Sigmoid colon (tissue), 7 donors: ENCODE data around the gene MYO1C. TPM values are rescaled to one million over a fixed set of nuclear protein-coding genes. Genes with fewer than 3 reads are reported as not detected.

Source experiments
- DNase-seq: peaks from one replicate; pipeline ENCODE4 v3.0.0-alpha.2; 2019
- H3K27ac ChIP-seq, 4 donors: fragments of 200-600 bp; sonication (generic); one replicate each; pipeline ENCODE4 v1.5.1; 2016 to 2019; ENCODE audit warnings: mild to moderate bottlenecking in 1 of 4
- H3K27me3 ChIP-seq, 3 donors: fragments of 200-600 bp; sonication (generic); one replicate each; pipeline ENCODE4 v1.5.1; 2019; ENCODE audit warnings: mild to moderate bottlenecking in 1 of 3
- H3K36me3 ChIP-seq, 4 donors: fragments of 200-600 bp; sonication (generic); one replicate each; pipeline ENCODE4 v1.5.1; 2016 to 2019
- H3K4me1 ChIP-seq, 4 donors: fragments of 200-600 bp; sonication (generic); one replicate each; pipeline ENCODE4 v1.5.1; 2017 to 2019
- H3K4me3 ChIP-seq, 4 donors: fragments of 200-600 bp; sonication (generic); one replicate each; pipeline ENCODE4 v1.5.1; 2017 to 2019; ENCODE audit warnings: mild to moderate bottlenecking in 2 of 4, moderate library complexity in 1 of 4
- H3K9me3 ChIP-seq, 4 donors: fragments of 200-600 bp in 3 of 4; sonication (generic) in 3 of 4; one replicate each; pipeline versions ENCODE4 v1.5.1 to v1.6.1; 2013 to 2019
- CTCF ChIP-seq, 4 experiments: fragments of 450-650 bp in 3 of 4; fragments of 200-600 bp in 1 of 4; IDR thresholded peaks; one replicate each; pipeline ENCODE4 v1.5.1; 2016 to 2019; ENCODE audit warnings: antibody characterized with exemption in 4 of 4, mild to moderate bottlenecking in 3 of 4, moderate library complexity in 2 of 4
- EP300 ChIP-seq, 4 donors: sonication (generic); formaldehyde crosslinking; IDR thresholded peaks; one replicate each; pipeline ENCODE4 v1.6.1; 2017; ENCODE audit warnings: antibody characterized with exemption in 4 of 4
- POLR2A ChIP-seq, 2 donors: fragments of 450-650 bp; IDR thresholded peaks; one replicate each; pipeline ENCODE4 v1.6.1; 2016; ENCODE audit warnings: antibody characterized with exemption in 2 of 2, mild to moderate bottlenecking in 2 of 2, moderate library complexity in 2 of 2
- POLR2AphosphoS5 ChIP-seq, 4 donors: sonication (generic); formaldehyde crosslinking; IDR thresholded peaks; one replicate each; pipeline ENCODE4 v1.6.1; 2017; ENCODE audit warnings: antibody characterized with exemption in 4 of 4
- whole genome bisulfite sequencing, 2 donors: extraction: QIAGEN DNeasy Blood & Tissue Kit; methylation state at CpG; one replicate each; pipeline ENCODE4 v1.1.7; 2013; 5-methylcytosine and 5-hydroxymethylcytosine counted together
- intact Hi-C: fragments of 100-400 bp; cut with DNase I; formaldehyde crosslinking; loops from one replicate; pipeline ENCODE4 v1.15.1; 2023
- polyA plus RNA-seq, 3 donors: library from polyadenylated mRNA; stranded (reverse); fragments of 200-250 nt; gene quantifications; one replicate each; pipeline ENCODE4 v1.2.3, GENCODE V29; 2013
- total RNA-seq, 4 donors: library from RNA; depleted of rRNA; stranded (reverse); fragments of >200 nt; gene quantifications; one replicate each; pipeline ENCODE4 v1.1.0, GENCODE V29; 2016
- donor health status: healthy with polysubstance abuse.
- donor health status: Bipolar disorder and iron deficiency.
- donor health status: healthy.

Gene MYO1C
- total and polyA plus RNA-seq, 7 donors, result 72.7 to 179 (median 116) TPM

GRCh38 chr17:1431631-1432104, 60.8 kb downstream of the MYO1C start:
- peaks cover 0 to 30% (median 7%) of the 10 kb centered on the region in 4 donors for H3K36me3 ChIP-seq
- 86 to 87% methylated on average over 2 of the region's 2 CpGs for WGBS, 2 donors
- no peak for DNase-seq
- no peaks in the 10 kb centered on the region for H3K27me3 ChIP-seq
- no peaks in the 10 kb centered on the region for H3K9me3 ChIP-seq
- no peak overlapping the region for H3K4me3 ChIP-seq
- peak overlapping the region in 1 of 4 donors; percentile 76 for H3K27ac ChIP-seq
- H3K4me1 ChIP-seq, result peaks cover 0 to 59% (median 39%) of the 10 kb centered on the region in 4 donors
- intact Hi-C loops, result no loop called here
- no peak for TF ChIP-seq CTCF (IDR thresholded peaks at IDR 0.05)
- no peak for TF ChIP-seq EP300 (IDR thresholded peaks at IDR 0.05)
- no peak for TF ChIP-seq POLR2A (IDR thresholded peaks at IDR 0.05)
- TF ChIP-seq POLR2AphosphoS5 (IDR thresholded peaks at IDR 0.05), result no peak

GRCh38 chr17:1423456-1424135, 68.9 kb downstream of the MYO1C start:
- H3K4me3 ChIP-seq, result no peak overlapping the region
- peak overlapping the region in 3 of 4 donors; percentile 17 to 62 (median 41) for H3K27ac ChIP-seq
- WGBS, 2 donors, result 79 to 81% methylated on average over 10 of the region's 10 CpGs
- no peaks in the 10 kb centered on the region for H3K9me3 ChIP-seq
- H3K27me3 ChIP-seq, result no peaks in the 10 kb centered on the region
- no peak for TF ChIP-seq POLR2AphosphoS5 (IDR thresholded peaks at IDR 0.05)
- H3K36me3 ChIP-seq, result peaks cover 10 to 63% (median 23%) of the 10 kb centered on the region in 4 donors
- intact Hi-C loops, result no loop called here
- peaks cover 0 to 18% (median 11%) of the 10 kb centered on the region in 4 donors for H3K4me1 ChIP-seq
- no peak for DNase-seq

- Histone ChIP-seq H3K36me3 (peaks cover 10 to 65% (median 23%) of the 10 kb centered on the region in 4 donors), H3K4me3 (no peak overlapping the region), H3K27ac (peak overlapping the region; percentile 17 to 62 (median 45)), H3K9me3 (no peaks in the 10 kb centered on the region), H3K27me3 (no peaks in the 10 kb centered on the region), H3K4me1 (peaks cover 0 to 18% (median 11%) of the 10 kb centered on the region in 4 donors)
- no peak for TF ChIP-seq POLR2A (IDR thresholded peaks at IDR 0.05)
- TF ChIP-seq CTCF (IDR thresholded peaks at IDR 0.05), result no peak
- TF ChIP-seq POLR2AphosphoS5 (IDR thresholded peaks at IDR 0.05), result peak in 1 of 4 donors; percentile 15
- WGBS, 2 donors, result 86 to 88% methylated on average over 7 of the region's 7 CpGs
- no peak for DNase-seq
- intact Hi-C loops, result no loop called here
These were observed 69.6 kb downstream of the MYO1C start for GRCh38 chr17:1422885-1423284.

GRCh38 chr17:1421470-1421869, 71.0 kb downstream of the MYO1C start:
- no peaks in the 10 kb centered on the region for H3K27me3 ChIP-seq
- TF ChIP-seq EP300 (IDR thresholded peaks at IDR 0.05) (no peak), POLR2A (IDR thresholded peaks at IDR 0.05) (no peak), CTCF (IDR thresholded peaks at IDR 0.05) (no peak), POLR2AphosphoS5 (IDR thresholded peaks at IDR 0.05) (no peak)
- intact Hi-C loops, result no loop called here
- peaks cover 0 to 18% (median 11%) of the 10 kb centered on the region in 4 donors for H3K4me1 ChIP-seq
- no peak for DNase-seq
- no peak overlapping the region for H3K4me3 ChIP-seq
- peaks cover 10 to 71% (median 23%) of the 10 kb centered on the region in 4 donors for H3K36me3 ChIP-seq
- 95 to 97% methylated on average over 11 of the region's 11 CpGs for WGBS, 2 donors
- no peaks in the 10 kb centered on the region for H3K9me3 ChIP-seq
- H3K27ac ChIP-seq, result no peak overlapping the region

- H3K4me3 ChIP-seq, result no peak overlapping the region
- peaks cover 0 to 18% (median 11%) of the 10 kb centered on the region in 4 donors for H3K4me1 ChIP-seq
- no peaks in the 10 kb centered on the region for H3K9me3 ChIP-seq
- no peak overlapping the region for H3K27ac ChIP-seq
- intact Hi-C loops, result no loop called here
- H3K36me3 ChIP-seq, result peaks cover 10 to 67% (median 19%) of the 10 kb centered on the region in 4 donors
- TF ChIP-seq CTCF (IDR thresholded peaks at IDR 0.05) (no peak), EP300 (IDR thresholded peaks at IDR 0.05) (no peak), POLR2AphosphoS5 (IDR thresholded peaks at IDR 0.05) (no peak), POLR2A (IDR thresholded peaks at IDR 0.05) (no peak)
- no peak for DNase-seq
- H3K27me3 ChIP-seq, result no peaks in the 10 kb centered on the region
- WGBS, 2 donors, result 88 to 92% methylated on average over 2 of the region's 2 CpGs
These were observed 71.5 kb downstream of the MYO1C start for GRCh38 chr17:1420981-1421380.
